H9 (cell line): ENCODE data around the gene PCCA. TPM values are rescaled to one million over a fixed set of nuclear protein-coding genes. Genes with fewer than 3 reads are reported as not detected.

ENCODE experiments used
- DNase-seq: peaks from one replicate; pipeline ENCODE4 v3.0.0-alpha.2; 2017
- H2AFZ ChIP-seq: one replicate; pipeline ENCODE4 v1.6.1; 2013; ENCODE audit warnings: mild to moderate bottlenecking, low read length, control low read depth, moderate library complexity
- H2AK5ac ChIP-seq: 2 replicates; pipeline ENCODE4 v1.6.1; 2013; ENCODE audit warnings: low read length, control low read depth, mixed read lengths; ENCODE audit not compliant: insufficient read length
- H2BK120ac ChIP-seq: one replicate; pipeline ENCODE4 v1.6.1; 2013; ENCODE audit warnings: low read depth, mild to moderate bottlenecking, low read length, control low read depth, inconsistent platforms; ENCODE audit not compliant: poor library complexity, severe bottlenecking
- H2BK12ac ChIP-seq: 2 replicates; pipeline ENCODE4 v1.6.1; 2013; ENCODE audit warnings: low read length, control low read depth, mixed read lengths, low read depth; ENCODE audit not compliant: insufficient read length
- H2BK15ac ChIP-seq: 2 replicates; pipeline ENCODE4 v1.6.1; 2013; ENCODE audit warnings: low read depth, low read length, control low read depth
- H2BK20ac ChIP-seq: one replicate; pipeline ENCODE4 v1.6.1; 2013; ENCODE audit warnings: low read depth, mild to moderate bottlenecking, low read length, control low read depth, inconsistent platforms; ENCODE audit not compliant: poor library complexity, severe bottlenecking
- H2BK5ac ChIP-seq: 2 replicates; pipeline ENCODE4 v1.6.1; 2013; ENCODE audit warnings: low read length, control low read depth, mixed read lengths; ENCODE audit not compliant: insufficient read length
- H3K14ac ChIP-seq: 2 replicates; pipeline ENCODE4 v1.6.1; 2013; ENCODE audit warnings: low read length, control low read depth; ENCODE audit not compliant: insufficient read depth
- H3K18ac ChIP-seq: 2 replicates; pipeline ENCODE4 v1.6.1; 2013; ENCODE audit warnings: low read depth, mild to moderate bottlenecking, mixed read lengths, low read length, control low read depth; ENCODE audit not compliant: insufficient read length
- H3K23ac ChIP-seq: 2 replicates; pipeline ENCODE4 v1.6.1; 2013; ENCODE audit warnings: low read length, control low read depth, mixed read lengths, low read depth; ENCODE audit not compliant: insufficient read length
- H3K23me2 ChIP-seq: 2 replicates; pipeline ENCODE4 v1.6.1; 2013; ENCODE audit warnings: low read depth, mild to moderate bottlenecking, mixed read lengths, low read length, control low read depth; ENCODE audit not compliant: insufficient read length, poor library complexity, severe bottlenecking
- H3K27ac ChIP-seq: 2 replicates; pipeline ENCODE4 v1.5.1; 2013; ENCODE audit warnings: low read length, control low read depth, mixed read lengths, low read depth; ENCODE audit not compliant: insufficient read length
- H3K27me3 ChIP-seq: 2 replicates; pipeline ENCODE4 v1.6.1; 2013; ENCODE audit warnings: low read length, control low read depth, inconsistent platforms; ENCODE audit not compliant: insufficient read depth
- H3K4ac ChIP-seq: 2 replicates; pipeline ENCODE4 v1.6.1; 2013; ENCODE audit warnings: low read depth, mild to moderate bottlenecking, control low read depth, inconsistent platforms, low read length, moderate library complexity
- H3K4me1 ChIP-seq: 2 replicates; pipeline ENCODE4 v1.6.1; 2013; ENCODE audit warnings: low read length, control low read depth, inconsistent platforms; ENCODE audit not compliant: insufficient read depth
- H3K4me2 ChIP-seq: 2 replicates; pipeline ENCODE4 v1.6.1; 2013; ENCODE audit warnings: low read length, control low read depth, mixed read lengths; ENCODE audit not compliant: insufficient read length, insufficient read depth
- H3K56ac ChIP-seq: 2 replicates; pipeline ENCODE4 v1.6.1; 2013; ENCODE audit warnings: low read depth, mild to moderate bottlenecking, mixed read lengths, low read length, control low read depth; ENCODE audit not compliant: insufficient read length
- H3K79me1 ChIP-seq: 2 replicates; pipeline ENCODE4 v1.6.1; 2013; ENCODE audit warnings: low read depth, mild to moderate bottlenecking, moderate library complexity, low read length, control low read depth, inconsistent platforms; ENCODE audit not compliant: insufficient read depth, poor library complexity, severe bottlenecking
- H3K79me2 ChIP-seq: 2 replicates; pipeline ENCODE4 v1.6.1; 2013; ENCODE audit warnings: low read length, control low read depth, inconsistent platforms; ENCODE audit not compliant: insufficient read depth
- H3K9ac ChIP-seq: 2 replicates; pipeline ENCODE4 v1.6.1; 2013; ENCODE audit warnings: low read length, control low read depth, mixed read lengths; ENCODE audit not compliant: insufficient read length; ENCODE audit errors: extremely low read depth
- H3K9me3 ChIP-seq: one replicate; pipeline ENCODE4 v1.6.1; 2013; ENCODE audit warnings: low read depth, low read length, inconsistent platforms; ENCODE audit not compliant: control insufficient read depth
- H3T11ph ChIP-seq: one replicate; pipeline ENCODE4 v1.6.1; 2013; ENCODE audit warnings: mild to moderate bottlenecking, low read length, control low read depth, inconsistent platforms
- H4K20me1 ChIP-seq: one replicate; pipeline ENCODE4 v1.6.1; 2013; ENCODE audit not compliant: control insufficient read depth, insufficient read length, insufficient read depth
- H4K5ac ChIP-seq: 2 replicates; pipeline ENCODE4 v1.6.1; 2013; ENCODE audit warnings: low read depth, mild to moderate bottlenecking, mixed read lengths, low read length, control low read depth; ENCODE audit not compliant: insufficient read length
- H4K8ac ChIP-seq: replicated peaks from 2 replicates; pipeline ENCODE4 v1.6.1; 2013; ENCODE audit warnings: low read length, control low read depth, mixed read lengths, low read depth; ENCODE audit not compliant: insufficient read length
- H4K91ac ChIP-seq: 2 replicates; pipeline ENCODE4 v1.6.1; 2013; ENCODE audit warnings: low read depth, mild to moderate bottlenecking, moderate library complexity, mixed read lengths, low read length, control low read depth; ENCODE audit not compliant: insufficient read length
- H3K27ac Mint-ChIP-seq, 3 experiments: 2 replicates in 2 of 3; 3 replicates in 1 of 3; pipeline ENCODE4 v1.8.0; 2020 to 2021; ENCODE audit warnings: mixed read lengths in 3 of 3, mild to moderate bottlenecking in 1 of 3, moderate library complexity in 1 of 3
- H3K27me3 Mint-ChIP-seq: 2 replicates; pipeline ENCODE4 v1.8.0; 2021; ENCODE audit warnings: low read depth, mild to moderate bottlenecking, moderate library complexity, mixed read lengths
- H3K36me3 Mint-ChIP-seq, 3 experiments: 2 replicates in 2 of 3; 3 replicates in 1 of 3; pipeline ENCODE4 v1.8.0; 2020 to 2021; ENCODE audit warnings: low read depth in 3 of 3, mixed read lengths in 3 of 3; ENCODE audit not compliant: insufficient read depth in 1 of 3
- H3K4me1 Mint-ChIP-seq, 2 experiments: 2 replicates each; pipeline ENCODE4 v1.8.0; 2020; ENCODE audit warnings: mixed read lengths in 2 of 2
- H3K4me3 Mint-ChIP-seq, 2 experiments: 2 replicates in 1 of 2; 3 replicates in 1 of 2; pipeline ENCODE4 v1.8.0; 2020 to 2021; ENCODE audit warnings: mild to moderate bottlenecking in 2 of 2, mixed read lengths in 2 of 2, moderate library complexity in 1 of 2
- H3K9me3 Mint-ChIP-seq, 2 experiments: 2 replicates in 1 of 2; 3 replicates in 1 of 2; pipeline ENCODE4 v1.8.0; 2020; ENCODE audit warnings: mild to moderate bottlenecking in 2 of 2, mixed read lengths in 2 of 2, moderate library complexity in 1 of 2
- WGBS: extraction: QIAGEN DNeasy Blood & Tissue Kit; methylation state at CpG from one replicate; pipeline ENCODE4 v1.1.7; 2013; ENCODE audit warnings: missing lambda C conversion rate, low lambda C conversion rate, mixed read lengths; ENCODE audit not compliant: insufficient read length; ENCODE audit errors: extremely low coverage; 5-methylcytosine and 5-hydroxymethylcytosine counted together
- total RNA-seq: library from RNA; stranded (reverse); gene quantifications from 2 replicates; pipeline ENCODE4 v1.2.1, GENCODE V29; 2021
- TF ChIP-seq, protein P1 (sequence below): fragments of 200-600 bp; sonication (generic); conservative IDR thresholded peaks from 3 replicates; pipeline ENCODE4 v1.8.0; 2021; ENCODE audit warnings: antibody characterized with exemption, mild to moderate bottlenecking

PCCA gene
- total RNA-seq, 1 experiment from 2014 or later = 56.5 TPM

DNA sequence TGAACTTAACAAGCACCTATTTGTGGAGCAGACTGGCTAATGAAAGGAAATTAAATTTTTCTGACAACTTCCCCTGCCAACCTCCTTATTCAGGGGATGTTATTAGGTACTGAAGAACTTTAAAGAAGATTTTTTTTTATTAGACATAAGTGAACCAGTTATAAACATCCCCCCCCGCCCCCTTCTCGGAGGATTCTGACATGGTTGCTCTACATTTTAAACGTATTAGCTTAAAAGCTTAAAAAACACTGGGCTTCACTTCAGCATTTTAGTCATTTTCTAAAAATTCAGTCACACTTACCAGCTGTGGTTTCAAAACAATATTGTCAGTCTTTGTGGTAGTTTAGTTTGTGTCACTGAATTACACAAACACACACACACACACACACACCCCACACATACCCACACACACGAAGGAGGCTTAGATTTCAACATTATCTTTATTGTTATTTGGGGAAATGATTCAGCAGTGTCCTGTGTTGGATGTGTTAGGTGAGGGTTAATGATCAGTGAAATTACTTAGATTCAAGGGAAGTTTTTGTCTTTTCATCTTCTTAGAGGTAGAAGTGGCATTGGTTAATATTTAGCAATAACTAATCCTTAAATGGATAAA is 145.7 kb downstream of the PCCA start:
- H4K20me1 ChIP-seq = no peaks in the 10 kb centered on the region
- H4K5ac ChIP-seq = no peak overlapping the region
- H3K9me3 ChIP-seq = no peaks in the 10 kb centered on the region
- no peak overlapping the region for H4K91ac ChIP-seq
- H3K14ac ChIP-seq = no peak overlapping the region
- H2BK5ac ChIP-seq = no peak overlapping the region
- no peak overlapping the region for H3K27ac ChIP-seq
- Mint-ChIP-seq H3K4me3 (no peak overlapping the region), H3K36me3 (peaks cover 0 to 8% (median 5%) of the 10 kb centered on the region in 3 experiments; a peak in 5 of 7 replicates), H3K27ac (peak overlapping the region in 1 of 3 experiments; percentile 87; a peak in 2 of 7 replicates), H3K4me1 (peaks cover 31 to 35% of the 10 kb centered on the region in 2 experiments), H3K27me3 (no peaks in the 10 kb centered on the region), H3K9me3 (no peaks in the 10 kb centered on the region)
- no peak overlapping the region for H3K4me2 ChIP-seq
- H2BK15ac ChIP-seq = no peak overlapping the region
- no peak overlapping the region for H3K56ac ChIP-seq
- H3K79me2 ChIP-seq = no peaks in the 10 kb centered on the region
- no peaks in the 10 kb centered on the region for H3K27me3 ChIP-seq
- no peak overlapping the region for H2BK120ac ChIP-seq
- H3K79me1 ChIP-seq = no peaks in the 10 kb centered on the region
- H3K4me1 ChIP-seq = peaks cover 4% of the 10 kb centered on the region; the same call in 1 of the 2 replicates
- TF ChIP-seq, protein P1, sequence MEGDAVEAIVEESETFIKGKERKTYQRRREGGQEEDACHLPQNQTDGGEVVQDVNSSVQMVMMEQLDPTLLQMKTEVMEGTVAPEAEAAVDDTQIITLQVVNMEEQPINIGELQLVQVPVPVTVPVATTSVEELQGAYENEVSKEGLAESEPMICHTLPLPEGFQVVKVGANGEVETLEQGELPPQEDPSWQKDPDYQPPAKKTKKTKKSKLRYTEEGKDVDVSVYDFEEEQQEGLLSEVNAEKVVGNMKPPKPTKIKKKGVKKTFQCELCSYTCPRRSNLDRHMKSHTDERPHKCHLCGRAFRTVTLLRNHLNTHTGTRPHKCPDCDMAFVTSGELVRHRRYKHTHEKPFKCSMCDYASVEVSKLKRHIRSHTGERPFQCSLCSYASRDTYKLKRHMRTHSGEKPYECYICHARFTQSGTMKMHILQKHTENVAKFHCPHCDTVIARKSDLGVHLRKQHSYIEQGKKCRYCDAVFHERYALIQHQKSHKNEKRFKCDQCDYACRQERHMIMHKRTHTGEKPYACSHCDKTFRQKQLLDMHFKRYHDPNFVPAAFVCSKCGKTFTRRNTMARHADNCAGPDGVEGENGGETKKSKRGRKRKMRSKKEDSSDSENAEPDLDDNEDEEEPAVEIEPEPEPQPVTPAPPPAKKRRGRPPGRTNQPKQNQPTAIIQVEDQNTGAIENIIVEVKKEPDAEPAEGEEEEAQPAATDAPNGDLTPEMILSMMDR = no peak
- DNase-seq = no peak
- no peak overlapping the region for H3K18ac ChIP-seq
- no peak overlapping the region for H3K9ac ChIP-seq
- no peak overlapping the region for H3K23ac ChIP-seq
- no peak overlapping the region for H3K4ac ChIP-seq
- H2AK5ac ChIP-seq = no peak overlapping the region
- no CpG with 5 or more reads among the region's 4 CpGs for WGBS
- no peak overlapping the region for H2BK20ac ChIP-seq
- no peak overlapping the region for H3T11ph ChIP-seq
- H3K23me2 ChIP-seq = no peaks in the 10 kb centered on the region
- H2AFZ ChIP-seq = no peak overlapping the region
- no peak overlapping the region for H4K8ac ChIP-seq
- H2BK12ac ChIP-seq = no peak overlapping the region
